ENCODE measurements around the gene UCN3.

DNA sequence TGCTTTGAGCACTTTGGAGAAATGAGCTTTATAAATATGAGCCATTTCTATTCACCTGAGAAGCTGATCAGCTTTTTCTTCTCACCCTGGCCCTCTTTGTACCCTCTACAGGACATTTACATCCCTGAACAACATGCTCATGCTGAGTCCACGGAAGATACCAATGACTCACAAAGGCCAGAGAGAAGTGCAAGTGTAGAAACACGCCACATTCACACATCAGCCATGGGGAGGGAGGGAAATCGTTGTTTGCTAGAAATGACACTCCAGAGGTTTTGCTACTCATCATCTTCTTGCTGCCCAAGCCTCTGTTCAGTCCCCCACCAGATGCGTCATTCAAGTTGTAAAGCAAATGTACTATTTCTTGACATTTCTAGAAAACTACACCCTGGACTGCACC is 2.8 kb upstream of the UCN3 start:
- TF ChIP-seq, protein P1, sequence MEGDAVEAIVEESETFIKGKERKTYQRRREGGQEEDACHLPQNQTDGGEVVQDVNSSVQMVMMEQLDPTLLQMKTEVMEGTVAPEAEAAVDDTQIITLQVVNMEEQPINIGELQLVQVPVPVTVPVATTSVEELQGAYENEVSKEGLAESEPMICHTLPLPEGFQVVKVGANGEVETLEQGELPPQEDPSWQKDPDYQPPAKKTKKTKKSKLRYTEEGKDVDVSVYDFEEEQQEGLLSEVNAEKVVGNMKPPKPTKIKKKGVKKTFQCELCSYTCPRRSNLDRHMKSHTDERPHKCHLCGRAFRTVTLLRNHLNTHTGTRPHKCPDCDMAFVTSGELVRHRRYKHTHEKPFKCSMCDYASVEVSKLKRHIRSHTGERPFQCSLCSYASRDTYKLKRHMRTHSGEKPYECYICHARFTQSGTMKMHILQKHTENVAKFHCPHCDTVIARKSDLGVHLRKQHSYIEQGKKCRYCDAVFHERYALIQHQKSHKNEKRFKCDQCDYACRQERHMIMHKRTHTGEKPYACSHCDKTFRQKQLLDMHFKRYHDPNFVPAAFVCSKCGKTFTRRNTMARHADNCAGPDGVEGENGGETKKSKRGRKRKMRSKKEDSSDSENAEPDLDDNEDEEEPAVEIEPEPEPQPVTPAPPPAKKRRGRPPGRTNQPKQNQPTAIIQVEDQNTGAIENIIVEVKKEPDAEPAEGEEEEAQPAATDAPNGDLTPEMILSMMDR (IDR thresholded peaks at IDR 0.05) = no peak
- no peak for TF ChIP-seq POLR2AphosphoS5 (IDR thresholded peaks at IDR 0.05)
